Coronary artery (tissue), 2 donors: Measurements from ENCODE around the gene CXCL3.

Source experiments
- DNase-seq: peaks from one replicate; pipeline ENCODE4 v3.0.0-alpha.2; 2017; ENCODE audit warnings: low spot score
- H3K27ac ChIP-seq, 2 donors: fragments of 200-600 bp; sonication (generic); one replicate each; pipeline ENCODE4 v1.5.1; 2016 to 2019
- H3K4me3 ChIP-seq: fragments of 200-600 bp; sonication (generic); 2 replicates; pipeline ENCODE4 v1.5.1; 2016; ENCODE audit warnings: mild to moderate bottlenecking, moderate library complexity
- TF ChIP-seq, protein P1 (sequence below): fragments of 200-600 bp; sonication (generic); IDR thresholded peaks from one replicate; pipeline ENCODE4 v1.5.1; 2019; ENCODE audit warnings: antibody characterized with exemption

Gene CXCL3

DNA sequence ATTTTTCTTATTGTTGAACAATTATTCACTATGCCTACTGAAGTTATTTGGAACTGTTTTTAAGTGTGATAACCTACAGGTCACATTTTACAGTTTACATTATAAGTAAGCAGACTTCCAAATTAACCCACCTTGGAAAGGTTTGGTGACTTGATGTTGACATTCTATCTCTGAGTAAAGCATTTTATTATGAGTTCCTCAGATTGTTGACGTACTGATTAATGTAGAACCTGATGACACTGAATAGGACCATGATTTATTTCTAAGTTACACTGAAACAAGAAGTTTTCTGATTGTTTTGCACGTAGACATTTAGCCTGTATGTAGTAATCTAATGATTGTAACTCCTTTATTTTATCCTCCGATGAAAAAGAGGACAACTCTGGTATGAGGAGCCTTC is 17.0 kb upstream of the CXCL3 start:
- no peak for DNase-seq
- TF ChIP-seq, protein P1, sequence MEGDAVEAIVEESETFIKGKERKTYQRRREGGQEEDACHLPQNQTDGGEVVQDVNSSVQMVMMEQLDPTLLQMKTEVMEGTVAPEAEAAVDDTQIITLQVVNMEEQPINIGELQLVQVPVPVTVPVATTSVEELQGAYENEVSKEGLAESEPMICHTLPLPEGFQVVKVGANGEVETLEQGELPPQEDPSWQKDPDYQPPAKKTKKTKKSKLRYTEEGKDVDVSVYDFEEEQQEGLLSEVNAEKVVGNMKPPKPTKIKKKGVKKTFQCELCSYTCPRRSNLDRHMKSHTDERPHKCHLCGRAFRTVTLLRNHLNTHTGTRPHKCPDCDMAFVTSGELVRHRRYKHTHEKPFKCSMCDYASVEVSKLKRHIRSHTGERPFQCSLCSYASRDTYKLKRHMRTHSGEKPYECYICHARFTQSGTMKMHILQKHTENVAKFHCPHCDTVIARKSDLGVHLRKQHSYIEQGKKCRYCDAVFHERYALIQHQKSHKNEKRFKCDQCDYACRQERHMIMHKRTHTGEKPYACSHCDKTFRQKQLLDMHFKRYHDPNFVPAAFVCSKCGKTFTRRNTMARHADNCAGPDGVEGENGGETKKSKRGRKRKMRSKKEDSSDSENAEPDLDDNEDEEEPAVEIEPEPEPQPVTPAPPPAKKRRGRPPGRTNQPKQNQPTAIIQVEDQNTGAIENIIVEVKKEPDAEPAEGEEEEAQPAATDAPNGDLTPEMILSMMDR: no peak
- Histone ChIP-seq H3K4me3 (no peak overlapping the region), H3K27ac (no peak overlapping the region)

DNA sequence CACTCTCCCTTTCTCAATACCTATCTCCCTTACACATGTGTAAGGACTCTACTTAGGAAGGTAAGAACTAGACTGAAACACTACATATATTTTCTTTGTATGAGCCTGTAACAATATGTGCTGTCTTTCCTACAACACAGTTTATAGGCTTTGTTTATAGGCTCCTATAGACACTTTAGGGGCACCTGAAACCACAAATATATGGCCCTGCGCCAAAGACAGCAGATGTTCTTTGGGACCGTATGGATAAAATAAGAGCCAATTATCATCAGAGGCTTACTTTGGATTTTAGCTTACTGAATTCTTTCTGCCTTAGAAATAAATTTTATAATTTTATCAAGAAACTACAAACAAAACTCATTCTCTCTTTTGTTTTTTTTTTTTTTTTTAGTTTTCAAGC is 16.6 kb upstream of the CXCL3 start:
- Histone ChIP-seq H3K4me3 (no peak overlapping the region), H3K27ac (no peak overlapping the region)
- TF ChIP-seq, protein P1: no peak
- no peak for DNase-seq

DNA sequence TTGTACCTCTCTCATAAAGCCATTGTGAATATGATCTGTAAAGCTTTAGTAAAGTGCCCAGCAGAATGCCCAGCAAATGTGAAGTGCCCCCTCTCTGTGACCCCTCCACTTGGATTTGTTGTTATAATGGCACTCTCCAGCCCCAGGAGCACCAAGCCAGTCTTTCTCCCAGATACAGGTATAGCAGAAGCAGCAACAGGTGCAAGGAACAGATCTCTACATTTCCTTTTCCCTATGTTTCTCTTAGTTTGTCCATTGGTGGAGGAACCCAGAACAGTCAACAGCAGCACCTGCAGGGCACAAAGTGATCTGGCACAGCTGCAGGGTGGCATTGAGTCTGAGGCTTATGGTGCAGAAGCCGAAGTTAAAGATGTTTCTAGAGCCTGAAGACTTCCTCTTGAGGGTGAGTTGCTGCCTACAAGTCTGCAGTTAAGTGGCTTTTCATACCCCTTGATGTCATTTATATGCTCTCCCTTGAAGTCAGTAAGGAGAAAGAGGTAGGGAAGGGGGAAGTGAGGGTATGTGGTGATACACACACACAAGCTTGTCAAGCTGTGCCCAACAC is 16.1 kb upstream of the CXCL3 start:
- Histone ChIP-seq H3K27ac (no peak overlapping the region), H3K4me3 (no peak overlapping the region)
- TF ChIP-seq, protein P1: no peak
- DNase-seq: no peak

DNA sequence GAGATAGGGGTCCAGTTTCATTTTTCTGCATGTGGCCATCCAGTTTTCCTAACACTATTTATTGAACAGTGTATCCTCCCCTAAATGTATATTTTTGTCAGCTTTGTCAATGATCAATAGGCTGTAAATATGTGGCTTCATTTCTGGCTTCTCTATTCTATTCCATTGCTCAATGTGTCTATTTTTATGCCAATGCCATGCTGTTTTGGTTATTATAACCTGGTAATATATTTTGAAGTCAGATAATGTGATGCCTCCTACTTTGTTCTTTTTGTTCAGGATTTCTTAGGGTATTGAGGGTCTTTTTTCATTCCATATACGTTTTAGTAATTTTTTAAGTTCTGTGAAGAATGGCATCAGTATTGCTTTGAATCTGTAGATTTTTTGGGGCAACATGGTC is 8.7 kb upstream of the CXCL3 start:
- no peak overlapping the region for H3K4me3 ChIP-seq
- TF ChIP-seq, protein P1: no peak
- no peak overlapping the region for H3K27ac ChIP-seq
- no peak for DNase-seq

DNA sequence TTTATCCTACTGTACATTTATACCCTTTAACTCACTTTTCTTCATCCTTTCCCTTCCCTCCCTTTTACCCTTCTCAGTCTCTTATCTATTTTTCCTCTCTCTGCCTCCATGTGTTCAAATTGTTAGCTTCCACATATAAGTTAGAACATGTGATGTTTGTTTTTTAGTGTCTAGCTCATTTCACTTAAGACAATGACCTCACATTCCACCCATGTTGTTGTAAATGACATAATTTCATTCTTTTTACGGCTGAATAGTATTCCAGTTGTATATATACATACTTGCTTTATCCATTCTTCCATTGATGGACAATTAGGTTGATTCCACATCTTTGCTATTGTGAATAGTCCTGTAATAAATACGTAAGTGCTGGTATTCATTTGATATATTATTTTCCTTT is 7.3 kb upstream of the CXCL3 start:
- no peak overlapping the region for H3K27ac ChIP-seq
- H3K4me3 ChIP-seq: no peak overlapping the region
- TF ChIP-seq, protein P1: no peak
- no peak for DNase-seq

DNA sequence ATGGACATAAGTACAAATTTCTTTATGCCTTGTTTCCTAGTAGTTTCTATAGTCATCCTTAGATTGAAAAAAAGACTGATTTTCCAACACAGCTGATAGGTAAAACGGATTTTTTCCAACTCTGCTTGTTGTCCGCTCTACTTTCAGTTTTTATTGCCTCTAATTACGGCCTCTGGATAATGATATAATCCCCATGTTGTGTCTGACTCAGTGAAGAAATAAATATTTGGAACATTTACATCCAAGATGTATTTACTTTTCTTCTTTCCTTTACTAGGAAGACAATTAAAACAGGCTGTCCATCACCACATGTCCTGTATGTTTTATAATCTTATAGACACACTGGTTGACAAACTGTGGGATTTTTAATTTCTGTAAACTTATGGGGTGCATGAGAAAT is 6.8 kb upstream of the CXCL3 start:
- H3K4me3 ChIP-seq: no peak overlapping the region
- no peak for DNase-seq
- TF ChIP-seq, protein P1: no peak

DNA sequence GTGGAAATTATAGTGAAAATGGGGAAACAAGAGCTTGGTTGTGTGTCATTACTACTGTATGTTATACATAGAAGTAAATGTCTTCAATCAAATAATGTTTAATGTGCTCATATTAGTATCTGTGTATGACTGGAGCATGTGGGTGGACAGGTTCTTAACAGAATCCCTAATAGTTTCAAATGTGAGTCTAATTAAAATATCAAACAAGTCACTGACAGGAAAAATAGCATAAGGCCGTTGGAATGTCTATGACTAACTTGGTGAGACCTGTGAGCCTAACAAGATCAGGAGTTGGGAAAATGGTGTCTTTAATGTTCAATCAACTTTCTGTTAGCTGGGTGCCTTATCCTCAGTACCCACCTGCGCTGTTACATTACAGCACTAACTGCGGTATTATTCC is 6.2 kb upstream of the CXCL3 start:
- no peak overlapping the region for H3K4me3 ChIP-seq
- TF ChIP-seq, protein P1: no peak

More for the DNA sequence above, 6.8 kb upstream of the CXCL3 start:
- H3K27ac ChIP-seq: no peak overlapping the region

More for the DNA sequence above, 6.2 kb upstream of the CXCL3 start:
- no peak for DNase-seq
- no peak overlapping the region for H3K27ac ChIP-seq
